GM12878 (cell line): ENCODE data around the gene MGA. TPM values are rescaled to one million over a fixed set of nuclear protein-coding genes. Genes with fewer than 3 reads are reported as not detected.

ENCODE experiments used
- ATAC-seq: fragments of 200-7000 bp; cut with Tn5 transposase; 3 replicates; pipeline ENCODE4 v1.9.1; 2020; ENCODE audit warnings: mild to moderate bottlenecking, moderate library complexity
- BruUV-seq: library from RNA; stranded (reverse); fragments of 400-500 nt; replicated peaks from 2 replicates; lab custom pipeline; 2021; lab: Mats Ljungman, UMichigan
- CTCF ChIA-PET: fragments of 300-600 bp; sonication (Branson Sonifier 250); formaldehyde crosslinking; extraction: SDS; loops from one replicate; lab custom pipeline; 2021; ENCODE audit warnings: inconsistent platforms; lab: Yijun Ruan, JAX
- POLR2A ChIA-PET: fragments of 350-600 bp; formaldehyde crosslinking; extraction: SDS; loops from one replicate; lab custom pipeline; 2021; ENCODE audit warnings: inconsistent platforms; lab: Charles Lee
- RAD21 ChIA-PET: fragments of 300-600 bp; sonication (Branson Sonifier 250); formaldehyde crosslinking; loops from one replicate; lab custom pipeline; 2023; ENCODE audit warnings: antibody characterized with exemption; ENCODE audit not compliant: unreplicated experiment; lab: Charles Lee
- SMC1A ChIA-PET: fragments of 300-600 bp; sonication (Branson Sonifier 250); formaldehyde crosslinking; loops from one replicate; lab custom pipeline; 2023; ENCODE audit not compliant: unreplicated experiment, uncharacterized antibody; lab: Charles Lee
- DNase-seq: peaks from one replicate; pipeline ENCODE4 v3.0.0-alpha.2; 2011; ENCODE audit warnings: low read depth, low spot score
- FAIRE-seq: peaks from 3 replicates; lab custom pipeline; 2011; peaks lifted over from hg19 to GRCh38; lab: Jason Lieb, UNC
- H2AFZ ChIP-seq: 2 replicates; pipeline ENCODE4 v1.6.0; 2011; ENCODE audit warnings: low read depth, low read length, control low read depth; ENCODE audit not compliant: control insufficient read depth
- H3K27ac ChIP-seq: 2 replicates; pipeline ENCODE4 v1.5.1; 2011; ENCODE audit warnings: control low read depth; ENCODE audit not compliant: control insufficient read depth, insufficient read depth
- H3K27me3 ChIP-seq, 2 experiments: replicated peaks in 1 of 2; 2 replicates each; pipeline versions ENCODE4 v1.6.0 to v1.6.1; 2011; ENCODE audit warnings: low read length in 1 of 2; ENCODE audit not compliant: control insufficient read depth in 2 of 2, insufficient read depth in 2 of 2
- H3K36me3 ChIP-seq, 2 experiments: 2 replicates each; pipeline ENCODE4 v1.5.1; 2011; ENCODE audit warnings: low read length in 1 of 2; ENCODE audit not compliant: control insufficient read depth in 2 of 2, insufficient read depth in 2 of 2
- H3K4me1 ChIP-seq: 2 replicates; pipeline ENCODE4 v1.6.1; 2011; ENCODE audit warnings: mild to moderate bottlenecking, low read length, moderate library complexity, mixed read lengths; ENCODE audit not compliant: control insufficient read depth, insufficient read depth
- H3K4me2 ChIP-seq: 2 replicates; pipeline ENCODE4 v1.6.0; 2011; ENCODE audit warnings: control low read depth; ENCODE audit not compliant: control insufficient read depth, insufficient read depth
- H3K4me3 ChIP-seq: fragments of 200-600 bp; sonication (generic); 2 replicates; pipeline ENCODE4 v1.5.1; 2016
- H3K79me2 ChIP-seq: 2 replicates; pipeline ENCODE4 v1.6.0; 2011; ENCODE audit warnings: low read length; ENCODE audit not compliant: control insufficient read depth, insufficient read depth
- H3K9ac ChIP-seq: 2 replicates; pipeline ENCODE4 v1.8.0; 2011; ENCODE audit warnings: low read length, control low read depth, mixed read lengths; ENCODE audit not compliant: control insufficient read depth, insufficient read depth
- H3K9me3 ChIP-seq: replicated peaks from 3 replicates; pipeline ENCODE4 v1.5.1; 2011; ENCODE audit warnings: mild to moderate bottlenecking, low read length; ENCODE audit not compliant: control insufficient read depth, insufficient read depth
- H4K20me1 ChIP-seq: 2 replicates; pipeline ENCODE4 v1.6.0; 2011; ENCODE audit not compliant: control insufficient read depth, insufficient read depth
- CHD4 ChIP-seq: fragments of 200-600 bp; sonication (generic); IDR thresholded peaks from 2 replicates; pipeline ENCODE4 v1.6.1; 2016; ENCODE audit warnings: mild to moderate bottlenecking
- GATAD2B ChIP-seq: fragments of 450-650 bp; conservative IDR thresholded peaks from 2 replicates; pipeline ENCODE4 v1.6.1; 2017; ENCODE audit warnings: low read depth, mild to moderate bottlenecking, moderate library complexity
- MTA3 ChIP-seq: IDR thresholded peaks from 2 replicates; pipeline ENCODE4 v1.6.1; 2012; ENCODE audit warnings: low read length, inconsistent platforms, borderline replicate concordance
- MYB ChIP-seq: fragments of 150-350 bp; IDR thresholded peaks from 2 replicates; pipeline ENCODE4 v1.6.1; 2014; ENCODE audit warnings: mild to moderate bottlenecking, low read depth, low read length, borderline replicate concordance
- NR2C2 ChIP-seq: IDR thresholded peaks from 2 replicates; pipeline ENCODE4 v1.6.1; 2011; ENCODE audit warnings: borderline replicate concordance, low read depth; ENCODE audit not compliant: control insufficient read depth, insufficient read length
- RELB ChIP-seq: fragments of 450-650 bp; IDR thresholded peaks from 2 replicates; pipeline ENCODE4 v1.6.1; 2017; ENCODE audit warnings: low read depth, mild to moderate bottlenecking, moderate library complexity
- RFX5 ChIP-seq: IDR thresholded peaks from 2 replicates; pipeline ENCODE4 v1.6.1; 2011; ENCODE audit warnings: low read depth, low read length, improper control_type of control experiment
- SPI1 ChIP-seq: IDR thresholded peaks from 2 replicates; pipeline ENCODE4 v1.6.1; 2011; ENCODE audit warnings: low read depth, mild to moderate bottlenecking, low read length, moderate library complexity, borderline replicate concordance; ENCODE audit not compliant: insufficient read depth
- TARDBP ChIP-seq: IDR thresholded peaks from 2 replicates; pipeline ENCODE4 v1.6.1; 2016; ENCODE audit warnings: borderline replicate concordance
- TCF3 ChIP-seq: IDR thresholded peaks from 2 replicates; pipeline ENCODE4 v1.6.1; 2012; ENCODE audit warnings: low read depth, mild to moderate bottlenecking, low read length, borderline replicate concordance; ENCODE audit not compliant: insufficient read depth
- ZSCAN29 ChIP-seq: fragments of 450-650 bp; IDR thresholded peaks from 2 replicates; pipeline ENCODE4 v1.6.1; 2017; ENCODE audit warnings: mild to moderate bottlenecking, moderate library complexity
- WGBS: methylation state at CpG from one replicate; pipeline ENCODE4 v1.1.6; 2016; ENCODE audit warnings: low lambda C conversion rate; ENCODE audit not compliant: insufficient replicate concordance, insufficient coverage; ENCODE audit errors: missing lambda C conversion rate; 5-methylcytosine and 5-hydroxymethylcytosine counted together
- in situ Hi-C: fragments of 300-500 bp; cut with MboI; formaldehyde crosslinking; loops from 9 replicates; pipeline ENCODE4 v1.14.3; 2018; ENCODE audit warnings: mixed read lengths
- intact Hi-C: fragments of 100-400 bp; cut with micrococcal nuclease; formaldehyde crosslinking; loops from one replicate; pipeline ENCODE4 v1.14.2; 2022; ENCODE audit not compliant: unreplicated experiment
- polyA plus RNA-seq, 11 experiments: library from polyadenylated mRNA; depleted of rRNA in 4 of 11; unstranded in 6 of 11; stranded (reverse) in 5 of 11; fragments of >200 nt; fragmentation: Nextera tagmentation in 4 of 11; fragmentation: Illumina TruSeq in 1 of 11; extraction: Ambion mirVana in 4 of 11; extraction: Trizol in 1 of 11; gene quantifications; 1 replicate in 1 of 11; 2 replicates in 10 of 11; pipeline versions ENCODE4 v1.2.1 to v1.2.3, GENCODE V29; 2011 to 2016; ENCODE audit warnings: inconsistent platforms in 2 of 11, missing spikeins in 2 of 11, low read depth in 1 of 11
- total RNA-seq, 4 experiments: library from RNA; depleted of rRNA in 3 of 4; stranded (reverse); fragments of >200 nt in 3 of 4; fragmentation: Illumina TruSeq in 1 of 4; extraction: Trizol in 1 of 4; gene quantifications; 2 replicates each; pipeline versions ENCODE4 v1.2.1 to v1.2.3, GENCODE V29; 2013 to 2021
- TF ChIP-seq, protein P1 (sequence below): fragments of 450-650 bp; IDR thresholded peaks from 2 replicates; pipeline ENCODE4 v1.6.1; 2016; ENCODE audit warnings: mild to moderate bottlenecking, moderate library complexity, borderline replicate concordance
- TF ChIP-seq, protein P2 (sequence below): fragments of 450-650 bp; formaldehyde crosslinking; IDR thresholded peaks from 2 replicates; pipeline ENCODE4 v1.4.0; 2022; ENCODE audit warnings: mild to moderate bottlenecking, moderate library complexity

MGA gene
- total and polyA plus RNA-seq, 10 of the 15 experiments (the other 5 are each of a cell fraction or from before 2014, with no cell fraction given) = 2.6 to 29.6 (median 17.0) TPM

DNA sequence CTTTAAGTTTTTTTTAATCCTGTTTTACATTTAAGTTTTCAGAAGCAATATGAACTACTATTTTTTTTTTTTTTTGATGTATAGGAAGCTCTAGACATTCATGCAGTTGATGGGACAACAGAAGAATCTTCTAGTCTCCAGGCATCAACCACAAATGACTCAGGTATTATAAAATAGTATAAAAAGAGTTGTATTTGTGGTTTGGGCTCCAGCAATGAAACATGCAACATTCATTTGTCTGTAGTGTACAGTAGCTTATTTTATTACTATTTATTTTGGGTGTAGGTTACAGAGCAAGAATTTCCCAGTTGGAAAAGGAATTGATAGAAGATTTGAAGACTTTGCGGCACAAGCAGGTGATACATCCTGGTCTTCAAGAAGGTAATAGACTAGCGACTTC is 38.6 kb downstream of the MGA start:
- 100% methylated on average over 2 of the region's 2 CpGs for WGBS
- Histone ChIP-seq H3K27me3 (no peaks in the 10 kb centered on the region), H3K4me1 (peaks cover 3% of the 10 kb centered on the region; the same call in 1 of the 2 replicates), H4K20me1 (no peaks in the 10 kb centered on the region), H2AFZ (no peak overlapping the region), H3K36me3 (peaks cover 1 to 4% of the 10 kb centered on the region in 2 experiments), H3K27ac (no peak overlapping the region), H3K9ac (no peak overlapping the region), H3K4me3 (no peak overlapping the region), H3K4me2 (no peak overlapping the region), H3K79me2 (peaks cover 28% of the 10 kb centered on the region), H3K9me3 (no peaks in the 10 kb centered on the region)
- ATAC-seq = no peak
- no peak for DNase-seq
- POLR2A ChIA-PET = interaction anchor here (1.4 kb wide), 1 partner anchor 112 kb away, joined by 4 read pairs; no protein-coding TSS in a partner anchor
- CTCF ChIA-PET = interaction anchor here (1.2 to 1.8 kb wide), 2 partner anchors 13 to 112 kb away, joined by 3 to 4 read pairs; no protein-coding TSS in a partner anchor
- no TSS peak for BruUV-seq
- no peak for FAIRE-seq
- RAD21 ChIA-PET = interaction anchor here (1.1 kb wide), 1 partner anchor 271 kb away, joined by 3 read pairs; no protein-coding TSS in a partner anchor
- in situ Hi-C loops (no loop called here), intact Hi-C loops (loop anchor here (10.0 kb wide), 2 partner anchors 116 to 234 kb away; no protein-coding TSS in a partner anchor)
- SMC1A ChIA-PET = interaction anchor here (0.9 kb wide), 1 partner anchor 75 kb away, joined by 3 read pairs; the partner anchor contains the start of gene MAPKBP1
- TF ChIP-seq CHD4 (no peak), TARDBP (no peak), NR2C2 (no peak), MYB (no peak), SPI1 (no peak), GATAD2B (no peak), RELB (no peak), MTA3 (no peak), ZSCAN29 (no peak), RFX5 (no peak), TCF3 (no peak)
- TF ChIP-seq, protein P1, sequence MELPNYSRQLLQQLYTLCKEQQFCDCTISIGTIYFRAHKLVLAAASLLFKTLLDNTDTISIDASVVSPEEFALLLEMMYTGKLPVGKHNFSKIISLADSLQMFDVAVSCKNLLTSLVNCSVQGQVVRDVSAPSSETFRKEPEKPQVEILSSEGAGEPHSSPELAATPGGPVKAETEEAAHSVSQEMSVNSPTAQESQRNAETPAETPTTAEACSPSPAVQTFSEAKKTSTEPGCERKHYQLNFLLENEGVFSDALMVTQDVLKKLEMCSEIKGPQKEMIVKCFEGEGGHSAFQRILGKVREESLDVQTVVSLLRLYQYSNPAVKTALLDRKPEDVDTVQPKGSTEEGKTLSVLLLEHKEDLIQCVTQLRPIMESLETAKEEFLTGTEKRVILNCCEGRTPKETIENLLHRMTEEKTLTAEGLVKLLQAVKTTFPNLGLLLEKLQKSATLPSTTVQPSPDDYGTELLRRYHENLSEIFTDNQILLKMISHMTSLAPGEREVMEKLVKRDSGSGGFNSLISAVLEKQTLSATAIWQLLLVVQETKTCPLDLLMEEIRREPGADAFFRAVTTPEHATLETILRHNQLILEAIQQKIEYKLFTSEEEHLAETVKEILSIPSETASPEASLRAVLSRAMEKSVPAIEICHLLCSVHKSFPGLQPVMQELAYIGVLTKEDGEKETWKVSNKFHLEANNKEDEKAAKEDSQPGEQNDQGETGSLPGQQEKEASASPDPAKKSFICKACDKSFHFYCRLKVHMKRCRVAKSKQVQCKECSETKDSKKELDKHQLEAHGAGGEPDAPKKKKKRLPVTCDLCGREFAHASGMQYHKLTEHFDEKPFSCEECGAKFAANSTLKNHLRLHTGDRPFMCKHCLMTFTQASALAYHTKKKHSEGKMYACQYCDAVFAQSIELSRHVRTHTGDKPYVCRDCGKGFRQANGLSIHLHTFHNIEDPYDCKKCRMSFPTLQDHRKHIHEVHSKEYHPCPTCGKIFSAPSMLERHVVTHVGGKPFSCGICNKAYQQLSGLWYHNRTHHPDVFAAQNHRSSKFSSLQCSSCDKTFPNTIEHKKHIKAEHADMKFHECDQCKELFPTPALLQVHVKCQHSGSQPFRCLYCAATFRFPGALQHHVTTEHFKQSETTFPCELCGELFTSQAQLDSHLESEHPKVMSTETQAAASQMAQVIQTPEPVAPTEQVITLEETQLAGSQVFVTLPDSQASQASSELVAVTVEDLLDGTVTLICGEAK = no peak
- TF ChIP-seq, protein P2, sequence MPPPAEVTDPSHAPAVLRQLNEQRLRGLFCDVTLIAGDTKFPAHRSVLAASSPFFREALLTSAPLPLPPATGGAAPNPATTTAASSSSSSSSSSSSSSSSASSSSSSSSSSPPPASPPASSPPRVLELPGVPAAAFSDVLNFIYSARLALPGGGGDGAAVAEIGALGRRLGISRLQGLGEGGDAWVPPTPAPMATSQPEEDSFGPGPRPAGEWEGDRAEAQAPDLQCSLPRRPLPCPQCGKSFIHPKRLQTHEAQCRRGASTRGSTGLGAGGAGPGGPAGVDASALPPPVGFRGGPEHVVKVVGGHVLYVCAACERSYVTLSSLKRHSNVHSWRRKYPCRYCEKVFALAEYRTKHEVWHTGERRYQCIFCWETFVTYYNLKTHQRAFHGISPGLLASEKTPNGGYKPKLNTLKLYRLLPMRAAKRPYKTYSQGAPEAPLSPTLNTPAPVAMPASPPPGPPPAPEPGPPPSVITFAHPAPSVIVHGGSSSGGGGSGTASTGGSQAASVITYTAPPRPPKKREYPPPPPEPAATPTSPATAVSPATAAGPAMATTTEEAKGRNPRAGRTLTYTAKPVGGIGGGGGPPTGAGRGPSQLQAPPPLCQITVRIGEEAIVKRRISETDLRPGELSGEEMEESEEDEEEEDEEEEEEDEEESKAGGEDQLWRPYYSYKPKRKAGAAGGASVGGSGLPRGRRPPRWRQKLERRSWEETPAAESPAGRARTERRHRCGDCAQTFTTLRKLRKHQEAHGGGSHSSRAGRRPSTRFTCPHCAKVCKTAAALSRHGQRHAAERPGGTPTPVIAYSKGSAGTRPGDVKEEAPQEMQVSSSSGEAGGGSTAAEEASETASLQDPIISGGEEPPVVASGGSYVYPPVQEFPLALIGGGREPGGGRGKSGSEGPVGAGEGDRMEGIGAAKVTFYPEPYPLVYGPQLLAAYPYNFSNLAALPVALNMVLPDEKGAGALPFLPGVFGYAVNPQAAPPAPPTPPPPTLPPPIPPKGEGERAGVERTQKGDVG (CRISPR knock-in tag) = no peak
